ENCODE results near the gene ATP5MC2.
"Not testable (repeated sequence)": the region's sequence is repeated elsewhere in the genome, so short reads cannot be mapped to it uniquely, and the experiment has no call there.

Gene ATP5MC2

DNA sequence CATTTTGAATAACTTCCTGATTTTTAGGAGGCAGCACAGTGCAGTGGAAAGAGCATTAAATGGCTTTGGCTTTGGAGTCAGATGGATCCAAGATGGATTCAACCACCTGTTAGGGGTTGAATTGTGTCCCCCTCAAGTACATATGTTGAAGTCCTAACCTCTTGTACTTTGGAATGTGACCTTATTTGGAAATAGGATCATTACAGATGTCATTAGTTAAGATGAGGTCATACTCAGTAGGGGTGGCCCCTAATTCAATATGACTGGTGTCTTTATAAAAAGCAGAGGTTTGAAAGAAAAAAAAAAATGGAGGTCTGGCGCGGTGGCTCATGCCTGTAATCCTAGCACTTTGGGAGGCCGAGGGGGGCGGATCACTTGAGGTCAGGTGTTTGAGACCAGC is 18.8 kb downstream of the ATP5MC2 start:
- intact Hi-C loops (cut with DNase I), result no loop called here
- DNase-seq, result no peak

DNA sequence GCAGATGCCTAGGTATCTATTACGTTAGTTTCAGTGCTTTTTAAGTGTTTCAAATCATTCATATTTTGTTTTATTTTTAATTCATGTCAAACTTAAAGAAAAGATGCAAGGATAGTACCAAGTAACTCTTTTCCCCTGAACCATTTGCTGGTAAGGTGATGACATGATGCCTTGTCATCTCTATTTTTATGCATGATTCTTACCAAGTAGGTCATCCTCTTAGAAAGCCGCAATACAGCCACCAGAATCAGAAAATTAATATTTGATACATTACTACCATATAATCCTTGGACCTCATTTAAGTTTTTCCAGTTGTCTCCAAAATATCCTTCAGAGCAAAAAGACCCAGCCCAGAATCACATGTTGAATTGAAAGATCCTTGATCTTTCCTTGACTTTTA is 22.3 kb downstream of the ATP5MC2 start:
- intact Hi-C loops (cut with DNase I), result no loop called here
- no peak for DNase-seq

DNA sequence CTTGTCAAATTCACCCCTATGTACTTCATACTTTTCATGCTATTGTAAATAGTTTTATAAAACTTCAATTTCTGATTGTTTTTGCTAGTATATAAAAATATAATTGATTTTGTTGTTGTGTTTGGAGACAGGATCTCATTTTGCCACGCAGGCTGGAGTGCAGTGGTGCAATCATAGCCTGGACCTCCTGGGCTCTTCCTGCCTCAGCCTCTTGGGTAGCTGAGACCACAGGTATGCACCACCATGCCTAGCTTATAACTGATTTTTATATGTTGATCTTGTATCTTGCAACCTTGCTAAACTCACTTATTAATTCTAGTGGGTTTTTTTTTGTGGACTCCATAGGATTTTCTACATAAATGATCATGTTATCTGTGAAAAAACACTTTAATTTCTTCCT is 23.5 kb downstream of the ATP5MC2 start:
- intact Hi-C loops (cut with DNase I), result no loop called here
- no peak for DNase-seq

DNA sequence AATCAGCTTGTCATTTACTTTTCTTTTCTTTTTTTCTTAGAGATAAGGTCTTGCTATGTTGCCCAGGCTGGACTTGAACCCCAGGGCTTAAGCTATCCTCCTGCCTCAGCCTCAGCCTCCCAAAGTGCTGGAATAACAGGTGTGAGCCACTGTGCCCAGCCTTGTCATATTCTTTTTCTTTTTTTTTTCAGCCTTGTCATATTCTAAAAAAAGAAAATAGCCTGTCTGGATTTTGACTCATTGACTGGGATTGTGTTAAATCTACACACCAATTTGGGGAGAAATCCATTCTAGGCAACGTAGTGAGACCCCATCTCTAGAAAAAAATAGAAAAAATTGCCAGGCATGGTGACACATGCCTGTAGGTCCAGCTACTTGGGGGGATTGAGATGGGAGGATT is 24.1 kb downstream of the ATP5MC2 start:
- intact Hi-C loops (cut with DNase I), result no loop called here
- no peak for DNase-seq

DNA sequence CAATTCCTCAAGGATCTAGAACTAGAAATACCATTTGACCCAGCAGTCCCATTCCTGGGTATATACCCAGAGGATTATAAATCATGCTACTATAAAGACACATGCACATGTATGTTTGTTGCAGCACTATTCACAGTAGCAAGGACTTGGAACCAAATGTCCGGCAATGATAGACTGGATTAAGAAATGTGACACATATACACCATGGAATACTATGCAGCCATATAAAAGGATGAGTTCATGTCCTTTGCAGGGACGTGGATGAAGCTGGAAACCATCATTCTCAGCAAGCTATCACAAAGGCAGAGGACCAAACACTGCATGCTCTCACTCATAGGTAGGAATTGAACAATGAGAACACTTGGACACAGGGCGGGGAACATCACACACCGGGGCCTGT is 29.6 kb downstream of the ATP5MC2 start:
- intact Hi-C loops (cut with DNase I); DNase-seq: not testable (repeated sequence)

DNA sequence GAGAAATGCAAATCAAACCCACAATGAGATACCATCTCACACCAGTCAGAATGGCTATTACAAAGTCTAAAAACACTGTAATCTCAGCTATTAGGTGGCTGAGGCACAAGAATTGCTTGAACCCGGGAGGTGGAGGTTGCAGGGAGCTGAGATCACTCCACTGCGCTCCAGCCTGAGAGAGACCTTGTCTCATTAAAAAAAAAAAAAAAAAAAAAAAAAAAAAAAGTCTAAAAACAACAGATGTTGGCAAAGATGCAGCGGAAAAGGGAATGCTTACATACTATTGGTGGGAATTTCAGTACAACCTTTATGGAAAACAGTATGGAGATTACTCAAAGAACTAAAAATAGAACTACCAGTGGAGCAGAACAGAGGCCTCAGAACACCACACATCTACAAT is 30.7 kb downstream of the ATP5MC2 start:
- intact Hi-C loops (cut with DNase I), result no loop called here
- no peak for DNase-seq

DNA sequence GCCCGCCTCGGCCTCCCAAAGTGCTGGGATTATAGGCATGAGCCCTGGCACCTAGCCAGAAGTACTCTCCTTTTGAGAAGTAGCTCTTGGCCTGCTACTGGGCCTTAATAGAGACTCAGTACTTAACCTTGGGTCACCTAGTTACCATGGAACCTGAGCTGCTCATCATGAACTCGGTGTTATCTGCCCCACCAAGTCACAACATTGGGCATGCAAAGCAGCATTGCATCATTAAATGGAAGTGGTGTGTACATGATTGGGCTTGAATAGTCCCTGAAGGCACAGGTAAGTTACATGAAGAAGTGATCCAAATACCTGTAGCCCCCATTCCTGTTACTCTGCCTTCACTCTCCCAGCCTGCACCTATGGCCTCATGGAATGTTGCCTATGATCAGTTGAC is 31.8 kb downstream of the ATP5MC2 start:
- DNase-seq, result no peak
- intact Hi-C loops (cut with DNase I), result no loop called here

DNA sequence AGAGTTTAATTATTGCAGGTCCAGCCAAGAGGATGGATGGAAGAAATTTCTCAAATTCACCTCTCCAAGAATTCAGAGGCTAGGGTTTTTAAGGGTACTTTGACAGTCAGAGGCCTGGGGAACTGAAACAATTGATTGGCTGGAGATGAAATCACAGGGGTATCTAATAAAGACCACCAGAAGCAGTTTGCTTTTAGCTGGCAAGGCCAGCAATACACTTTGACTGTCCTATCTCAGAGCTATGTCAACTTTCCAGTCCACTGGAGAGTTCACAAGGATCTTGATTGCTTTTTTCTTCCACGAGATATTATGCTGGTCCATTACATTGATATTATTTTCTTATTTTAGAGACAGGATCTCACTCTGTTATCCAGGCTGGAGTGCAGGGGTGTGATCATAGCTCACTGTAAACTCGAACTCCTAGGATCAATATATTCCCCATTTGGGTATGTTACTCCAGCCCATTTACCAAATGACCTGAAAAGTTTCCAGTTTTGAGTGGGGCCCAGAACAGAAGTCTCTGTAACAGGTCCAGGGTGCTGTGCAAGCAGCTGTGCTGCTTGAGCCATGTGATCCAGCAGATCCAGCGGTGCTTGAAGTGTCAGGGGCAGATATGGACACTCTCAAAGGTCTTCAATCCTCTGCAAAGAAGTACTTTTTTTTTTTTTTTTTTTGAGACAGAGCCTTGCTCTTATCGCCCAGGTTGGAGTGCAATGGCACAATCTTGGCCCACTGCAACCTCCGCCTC is 32.5 kb downstream of the ATP5MC2 start:
- no peak for DNase-seq
- intact Hi-C loops (cut with DNase I), result no loop called here

DNA sequence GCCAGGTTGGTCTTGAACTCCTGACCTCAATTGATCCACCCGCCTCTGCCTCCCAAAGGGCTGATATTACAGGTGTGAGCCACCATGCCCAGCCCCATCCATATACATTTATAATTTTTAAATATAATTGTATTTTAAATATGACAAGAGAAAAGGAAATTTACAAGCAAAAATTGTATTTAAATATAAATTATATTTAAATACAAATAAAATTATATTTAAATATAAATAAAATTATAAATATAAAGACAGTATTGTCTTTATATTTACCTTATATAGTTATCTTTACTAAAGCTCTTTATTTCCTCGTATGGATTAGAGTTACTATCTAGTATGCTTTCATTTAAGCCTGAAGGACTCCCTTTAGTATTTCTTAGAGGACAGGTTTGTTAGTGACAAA is 37.8 kb downstream of the ATP5MC2 start:
- no peak for DNase-seq
- intact Hi-C loops (cut with DNase I), result no loop called here

DNA sequence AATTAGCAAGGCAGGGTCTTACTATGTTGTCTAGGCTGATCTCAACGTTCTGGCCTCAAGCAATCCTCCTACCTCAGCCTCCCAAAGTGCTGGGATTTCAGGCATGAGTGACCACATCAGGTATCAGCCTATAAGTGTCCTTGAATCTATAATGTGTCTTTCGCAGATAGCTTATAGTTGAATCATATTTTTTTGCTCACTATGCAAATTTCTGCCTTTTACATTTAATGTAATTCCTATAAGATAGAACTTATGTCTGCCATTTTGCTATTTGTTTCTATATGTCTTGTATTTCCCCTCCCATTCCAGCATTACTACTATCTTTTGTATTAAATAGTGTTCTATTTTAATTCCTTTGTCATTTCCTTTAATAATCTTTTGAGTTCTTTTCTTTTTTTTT is 39.2 kb downstream of the ATP5MC2 start:
- no peak for DNase-seq
- intact Hi-C loops (cut with DNase I), result no loop called here

DNA sequence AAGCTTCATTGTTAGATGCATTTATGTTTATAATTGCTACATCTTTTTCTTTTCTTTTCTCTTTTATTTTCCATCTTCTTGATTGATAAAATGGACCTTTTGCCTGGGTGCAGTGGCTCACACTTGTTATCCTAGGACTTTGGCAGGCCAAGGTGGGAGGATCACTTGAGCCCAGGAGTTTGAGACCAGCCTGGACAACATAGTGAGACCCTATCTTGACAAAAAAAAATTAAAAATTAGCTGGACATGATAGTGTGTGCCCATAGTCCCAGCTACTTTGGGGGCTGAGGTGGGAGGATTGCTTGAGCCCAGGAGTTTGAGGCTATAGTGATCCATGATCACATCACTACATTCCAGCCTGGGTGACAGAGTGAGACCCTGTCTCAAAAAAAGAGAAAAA is 40.2 kb downstream of the ATP5MC2 start:
- intact Hi-C loops (cut with DNase I), result not testable (repeated sequence)

DNA sequence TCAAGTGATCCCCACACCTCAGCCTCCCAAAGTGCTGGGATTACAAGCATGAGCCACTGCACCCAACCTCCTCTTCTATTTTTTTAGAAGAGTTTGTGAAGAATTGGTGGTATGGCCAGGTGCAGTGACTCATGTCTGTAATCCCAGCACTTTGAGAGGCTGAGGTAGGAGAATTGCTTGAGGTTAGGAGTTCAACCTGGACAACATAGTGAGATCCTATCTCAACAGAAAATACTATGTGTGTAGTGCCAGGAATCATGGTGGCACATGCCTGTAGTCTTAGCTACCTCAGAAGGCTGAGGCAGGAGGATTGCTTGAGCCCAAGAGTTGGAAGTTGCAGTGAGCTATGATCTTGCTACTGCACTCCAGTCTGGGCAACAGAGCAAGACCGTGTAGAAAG is 44.2 kb downstream of the ATP5MC2 start:
- DNase-seq, result no peak
- intact Hi-C loops (cut with DNase I), result no loop called here

More for the DNA sequence above, 40.2 kb downstream of the ATP5MC2 start:
- not testable (repeated sequence) for DNase-seq

DNA sequence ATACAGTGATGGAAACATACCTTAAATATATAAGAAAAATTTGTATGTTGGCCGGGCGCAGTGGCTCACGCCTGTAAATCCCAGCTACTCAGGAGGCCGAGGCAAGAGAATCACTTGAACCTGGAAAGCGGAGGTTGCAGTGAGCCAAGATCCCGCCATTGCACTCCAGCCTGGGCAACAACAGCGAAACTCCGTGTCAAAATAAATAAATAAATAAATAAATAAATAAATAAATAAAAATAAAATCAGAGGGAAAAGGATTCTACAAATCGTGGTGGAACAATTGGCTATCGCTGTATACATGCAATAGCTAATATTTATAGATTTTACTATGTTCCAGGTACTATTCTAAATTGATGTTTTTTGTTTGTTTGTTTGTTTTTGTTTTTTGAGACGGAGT is 48.0 kb downstream of the ATP5MC2 start:
- intact Hi-C loops (cut with DNase I), result loop anchor here (10.0 kb wide), 1 partner anchor 83 kb away; no protein-coding TSS in a partner anchor
- no peak for DNase-seq

DNA sequence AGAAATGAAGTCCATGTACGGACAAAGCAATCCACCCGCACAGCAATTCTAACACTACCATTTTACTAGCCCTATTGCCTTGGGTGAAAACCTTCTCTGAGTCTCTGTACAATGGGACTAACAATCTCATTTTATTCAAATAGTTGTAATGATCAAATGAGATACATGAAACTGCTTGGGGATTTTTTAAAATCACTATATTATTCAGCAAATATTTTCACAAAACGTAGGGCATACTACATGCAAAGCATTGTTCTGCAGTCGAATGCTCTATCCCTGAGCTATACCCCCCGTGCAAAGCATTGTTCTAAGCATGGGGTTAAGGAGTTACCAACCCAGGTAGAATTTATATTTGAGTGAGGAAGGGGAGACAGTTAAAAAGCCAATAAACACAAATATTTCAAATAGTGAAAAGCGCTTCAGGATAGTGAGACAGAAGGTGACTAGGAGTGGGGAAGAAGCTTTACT is 49.1 kb downstream of the ATP5MC2 start:
- no peak for DNase-seq
- intact Hi-C loops (cut with DNase I), result loop anchor here (1.0 to 10.0 kb wide), 2 partner anchors 50 to 82 kb away; partner anchors contain the start of gene ATP5MC2

DNA sequence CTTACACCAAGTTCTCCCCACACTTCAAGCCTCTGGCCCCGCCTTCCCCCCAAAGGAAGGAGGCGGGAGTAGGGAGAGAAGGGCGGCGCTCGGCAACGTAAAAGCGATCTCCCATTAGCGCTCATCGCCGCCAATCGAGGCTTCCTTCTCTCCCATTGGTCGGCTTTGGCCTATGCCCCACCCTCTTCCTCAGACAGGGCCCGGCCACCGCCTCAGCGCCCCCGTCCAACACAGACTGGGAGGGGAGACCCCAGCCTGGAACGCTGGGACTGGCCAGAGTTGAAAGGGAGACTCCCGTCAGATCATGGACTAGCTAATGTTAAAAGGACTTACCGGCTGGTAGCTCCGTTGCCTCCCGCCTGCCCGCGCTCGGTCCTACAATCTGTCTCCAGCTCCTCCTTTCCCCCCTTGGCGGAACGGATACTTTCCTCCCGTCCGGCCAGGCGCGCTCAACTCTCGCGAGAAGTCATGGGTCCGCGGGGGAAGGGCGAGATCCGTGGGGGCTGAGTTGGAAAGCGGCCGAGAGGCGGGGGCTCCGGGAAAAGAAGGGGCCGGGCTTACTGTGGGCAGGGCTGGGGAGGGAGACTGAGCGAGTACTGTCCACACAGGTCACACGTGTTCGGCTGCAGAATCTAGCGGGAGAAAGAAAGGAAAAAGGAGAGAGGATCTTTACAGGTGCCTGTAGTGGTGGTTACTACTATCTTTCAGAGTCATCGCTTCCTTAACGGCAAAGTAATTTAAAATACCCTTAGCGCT is 49.8 kb downstream of the ATP5MC2 start, which contains the start of gene ATF7:
Gene ATF7 (minus strand): TSS at position 437 of the 756 bp plus-strand sequence. CDS start 25,382 bp downstream, outside the sequence.
- DNase-seq, result peak; percentile 97 to 100 (median 98)
- intact Hi-C loops (cut with DNase I), result loop anchor here (1.0 to 10.0 kb wide), 2 partner anchors 50 to 81 kb away; partner anchors contain the start of gene ATP5MC2

DNA sequence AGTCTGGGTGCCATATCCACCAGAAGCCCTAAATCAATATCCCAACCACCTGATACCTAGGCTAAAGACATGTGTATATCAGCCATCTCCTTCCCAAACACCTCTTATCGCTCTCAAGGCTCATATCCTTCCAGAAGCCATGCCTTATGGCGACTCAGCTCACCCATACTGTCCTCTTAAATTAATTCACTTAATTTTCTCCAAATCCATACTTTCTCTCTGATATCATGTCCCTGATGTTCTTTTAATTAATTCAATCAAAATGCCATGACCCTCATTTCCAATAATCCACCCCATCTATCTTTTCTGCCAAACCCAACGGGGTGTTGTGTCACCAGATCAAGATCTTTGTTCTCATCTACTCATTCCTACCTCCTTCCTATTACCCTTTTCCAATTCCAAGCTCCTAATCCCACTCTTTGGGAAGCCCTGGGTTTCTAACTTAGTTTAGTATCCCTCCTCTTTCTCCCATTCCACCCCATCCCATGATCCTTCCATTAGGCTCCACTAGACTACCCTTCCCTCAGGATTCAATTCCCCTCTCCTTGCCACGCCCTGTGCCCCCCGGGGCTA is 50.4 kb downstream of the ATP5MC2 start:
- intact Hi-C loops (cut with DNase I), result loop anchor here (10.0 kb wide), 1 partner anchor 81 kb away; no protein-coding TSS in a partner anchor
- DNase-seq, result no peak

DNA sequence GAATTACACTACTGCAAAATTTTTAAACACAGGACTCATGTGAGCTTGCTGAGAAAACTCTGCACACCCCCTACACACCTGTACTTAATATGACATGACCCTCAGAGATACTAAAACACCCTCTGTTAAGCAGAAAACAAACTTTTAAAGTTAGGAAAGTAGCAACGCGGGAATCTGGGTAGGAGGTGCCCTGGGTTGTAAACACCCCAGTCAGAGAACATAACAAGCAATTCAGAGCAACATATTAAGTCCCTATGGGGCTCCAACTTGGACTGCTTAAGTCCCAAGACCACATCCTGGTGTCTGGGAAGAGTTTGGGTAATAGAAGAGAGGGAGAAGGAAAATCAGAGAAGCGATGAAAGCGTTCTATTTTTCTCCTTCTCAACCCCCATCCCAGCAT is 50.9 kb downstream of the ATP5MC2 start:
- DNase-seq, result no peak
- intact Hi-C loops (cut with DNase I), result loop anchor here (10.0 kb wide), 1 partner anchor 80 kb away; no protein-coding TSS in a partner anchor

DNA sequence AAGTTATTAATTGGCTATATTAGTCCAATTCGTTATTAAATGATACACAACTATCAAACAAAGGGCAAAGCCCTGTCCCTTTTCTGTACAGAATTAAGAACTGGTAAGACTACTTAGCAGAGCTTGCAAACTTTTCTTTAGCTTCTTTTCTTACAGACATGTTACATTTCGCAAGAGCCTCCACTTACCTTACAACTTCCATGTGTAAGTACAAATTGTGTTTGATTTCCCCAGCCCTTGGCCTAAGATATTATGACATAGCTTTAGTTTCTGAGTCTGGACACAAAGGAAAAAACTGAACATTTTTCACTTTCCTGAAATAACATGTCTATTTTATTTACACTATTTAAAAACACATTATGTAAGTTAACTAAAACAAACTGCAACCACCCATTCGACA is 51.4 kb downstream of the ATP5MC2 start:
- DNase-seq, result no peak
- intact Hi-C loops (cut with DNase I), result loop anchor here (10.0 kb wide), 1 partner anchor 80 kb away; no protein-coding TSS in a partner anchor

DNA sequence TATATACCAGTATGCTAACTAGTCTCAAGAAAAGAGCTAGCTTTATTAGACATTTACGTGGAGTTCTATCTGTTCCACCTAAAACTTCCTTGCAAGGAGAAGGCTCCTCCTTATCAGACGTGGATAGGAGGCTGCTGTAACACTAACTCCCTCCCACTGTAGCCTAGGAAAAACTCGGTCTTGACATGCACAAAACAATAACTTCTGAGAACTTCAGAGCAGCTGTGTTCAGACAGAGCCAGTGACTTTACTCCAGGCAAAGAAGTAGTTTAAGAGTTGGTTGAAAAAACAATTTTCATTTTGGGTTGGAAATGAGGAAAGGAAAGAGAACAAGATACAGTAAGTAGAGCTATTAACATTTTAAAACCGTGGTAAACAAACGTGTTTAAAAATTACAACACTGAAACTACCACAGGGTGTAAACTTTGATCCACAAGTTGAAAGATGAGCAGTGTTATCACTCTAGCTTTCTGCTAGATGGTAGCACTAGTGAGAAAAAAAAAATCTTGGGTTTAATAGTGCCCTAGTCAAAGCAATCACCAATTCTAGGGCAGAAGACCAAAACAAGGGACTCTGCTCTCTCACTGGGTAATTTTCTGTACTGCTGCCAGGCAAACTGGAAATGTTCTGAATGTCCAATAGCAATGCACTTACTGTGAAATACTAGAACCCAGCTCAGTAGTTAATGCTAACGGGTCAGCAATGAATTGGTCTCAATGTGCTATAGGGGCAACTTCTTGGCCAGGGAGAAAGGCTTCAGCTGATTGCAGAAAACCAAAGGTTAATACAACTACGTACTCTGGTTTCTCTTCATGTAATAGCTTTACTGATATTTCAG is 52.1 kb downstream of the ATP5MC2 start:
- peak in 1 of 10 donors; percentile 28 for DNase-seq
- intact Hi-C loops (cut with DNase I), result loop anchor here (10.0 kb wide), 1 partner anchor 79 kb away; no protein-coding TSS in a partner anchor

DNA sequence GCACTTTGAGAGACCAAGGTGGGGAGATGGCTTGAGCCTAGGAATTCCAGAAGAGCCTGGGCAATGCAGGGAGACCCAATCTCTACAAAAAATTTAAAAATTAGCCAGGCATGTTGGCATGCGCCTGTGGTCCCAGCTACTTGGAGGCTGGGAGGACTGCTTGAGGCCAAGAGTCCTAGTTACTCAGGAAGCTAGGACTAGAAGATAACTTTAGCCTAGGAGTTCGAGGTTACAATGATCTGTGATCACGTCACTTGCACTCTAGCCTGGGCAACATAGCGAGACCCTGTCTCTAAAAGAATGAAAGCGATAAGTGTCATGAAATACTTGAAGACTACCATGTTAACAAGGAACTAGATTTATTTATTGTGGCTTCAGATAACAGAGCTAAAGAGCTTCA is 53.2 kb downstream of the ATP5MC2 start:
- intact Hi-C loops (cut with DNase I), result loop anchor here (10.0 kb wide), 1 partner anchor 78 kb away; no protein-coding TSS in a partner anchor
- DNase-seq, result peak in 1 of 10 donors; percentile 17
